Measurements from ENCODE around the gene ADARB2. TPM values are rescaled to one million over a fixed set of nuclear protein-coding genes. Genes with fewer than 3 reads are reported as not detected.
A peak's percentile ranks its signal among the peaks of the same experiment; 100 is the strongest.

ADARB2 gene
- total and polyA plus RNA-seq, 7 experiments from 2014 or later: 0.05 to 13.6 (median 6.3) TPM; not detected in 3

GRCh38 chr10:1712944-1713671, 24.2 kb downstream of the ADARB2 start:
- H3K27ac Mint-ChIP-seq: no peak overlapping the region
- Histone ChIP-seq H3K27ac (ENCODE audit: low read depth, low read length) (no peak overlapping the region), H3K4me1 (ENCODE audit: control insufficient read depth in 2 of 2, insufficient read depth in 2 of 2, low read length in 2 of 2) (no peaks in the 10 kb centered on the region), H3K9me3 (ENCODE audit: control insufficient read depth in 2 of 3, low read length in 3 of 3) (no peaks in the 10 kb centered on the region), H3K4me3 (ENCODE audit: low read length) (no peak overlapping the region), H3K27me3 (ENCODE audit: control insufficient read depth in 2 of 2, insufficient read depth in 2 of 2, low read length in 2 of 2) (peaks cover 0 to 9% of the 10 kb centered on the region in 2 donors), H3K36me3 (ENCODE audit: control insufficient read depth in 2 of 3, insufficient read depth in 3 of 3, low read length in 3 of 3) (no peaks in the 10 kb centered on the region)
- H3K4me3 Mint-ChIP-seq: no peak overlapping the region
- H3K9me3 Mint-ChIP-seq: peaks cover 0 to 10% (median 2%) of the 10 kb centered on the region in 11 donors
- peaks cover 49 to 78% (median 75%) of the 10 kb centered on the region in 5 donors for H3K27me3 Mint-ChIP-seq
- CTCF ChIA-PET: no interaction called here
- peaks cover 0 to 2% (median 0%) of the 10 kb centered on the region in 7 donors for H3K4me1 Mint-ChIP-seq
- intact Hi-C loops (cut with micrococcal nuclease): no loop called here
- POLR2A ChIA-PET: no interaction called here
- peaks cover 0 to 4% (median 0%) of the 10 kb centered on the region in 5 donors for H3K36me3 Mint-ChIP-seq
- no peak for DNase-seq
- ATAC-seq: no peak

GRCh38 chr10:1712314-1712713, 25.0 kb downstream of the ADARB2 start:
- Mint-ChIP-seq H3K27ac (no peak overlapping the region), H3K4me3 (no peak overlapping the region), H3K36me3 (peaks cover 0 to under 1% (median 0%) of the 10 kb centered on the region in 5 donors), H3K4me1 (peaks cover under 1 to 9% (median 5%) of the 10 kb centered on the region in 7 donors), H3K9me3 (peaks cover 0 to 18% (median 2%) of the 10 kb centered on the region in 11 donors), H3K27me3 (peaks cover 43 to 79% (median 67%) of the 10 kb centered on the region in 5 donors)
- Histone ChIP-seq H3K9me3 (ENCODE audit: control insufficient read depth in 2 of 3, low read length in 3 of 3) (peaks cover 0 to 2% (median 0%) of the 10 kb centered on the region in 3 experiments), H3K4me1 (ENCODE audit: control insufficient read depth in 2 of 2, insufficient read depth in 2 of 2, low read length in 2 of 2) (no peaks in the 10 kb centered on the region), H3K36me3 (ENCODE audit: control insufficient read depth in 2 of 3, insufficient read depth in 3 of 3, low read length in 3 of 3) (no peaks in the 10 kb centered on the region), H3K27me3 (ENCODE audit: control insufficient read depth in 2 of 2, insufficient read depth in 2 of 2, low read length in 2 of 2) (peaks cover 0 to 9% of the 10 kb centered on the region in 2 donors), H3K27ac (ENCODE audit: low read depth, low read length) (no peak overlapping the region), H3K4me3 (ENCODE audit: low read length) (no peak overlapping the region)
- POLR2A ChIA-PET: no interaction called here
- ATAC-seq (no peak), DNase-seq (no peak)
- CTCF ChIA-PET: no interaction called here
- intact Hi-C loops (cut with micrococcal nuclease): no loop called here

GRCh38 chr10:1709161-1709560, 28.2 kb downstream of the ADARB2 start:
- Histone ChIP-seq H3K9me3 (ENCODE audit: control insufficient read depth in 2 of 3, low read length in 3 of 3) (peaks cover 0 to 10% (median 0%) of the 10 kb centered on the region in 3 experiments), H3K36me3 (ENCODE audit: control insufficient read depth in 2 of 3, insufficient read depth in 3 of 3, low read length in 3 of 3) (no peaks in the 10 kb centered on the region), H3K27me3 (ENCODE audit: control insufficient read depth in 2 of 2, insufficient read depth in 2 of 2, low read length in 2 of 2) (peaks cover 0 to 7% of the 10 kb centered on the region in 2 donors), H3K4me1 (ENCODE audit: control insufficient read depth in 2 of 2, insufficient read depth in 2 of 2, low read length in 2 of 2) (peaks cover 0 to 11% of the 10 kb centered on the region in 2 donors), H3K4me3 (ENCODE audit: low read length) (no peak overlapping the region), H3K27ac (ENCODE audit: low read depth, low read length) (no peak overlapping the region)
- ChIA-PET POLR2A (no interaction called here), CTCF (no interaction called here)
- peaks cover 22 to 63% (median 51%) of the 10 kb centered on the region in 5 donors for H3K27me3 Mint-ChIP-seq
- no peak overlapping the region for H3K27ac Mint-ChIP-seq
- H3K4me1 Mint-ChIP-seq: peaks cover 9 to 28% (median 20%) of the 10 kb centered on the region in 7 donors
- DNase-seq: no peak
- ATAC-seq: no peak
- H3K9me3 Mint-ChIP-seq: peaks cover 0 to 27% (median 6%) of the 10 kb centered on the region in 11 donors
- intact Hi-C loops (cut with micrococcal nuclease): no loop called here
- H3K36me3 Mint-ChIP-seq: peaks cover 0 to 2% (median 0%) of the 10 kb centered on the region in 5 donors
- H3K4me3 Mint-ChIP-seq: no peak overlapping the region

GRCh38 chr10:1708746-1709145, 28.6 kb downstream of the ADARB2 start:
- intact Hi-C loops (cut with micrococcal nuclease): no loop called here
- peaks cover 0 to 7% of the 10 kb centered on the region in 2 donors for H3K27me3 ChIP-seq (ENCODE audit: control insufficient read depth in 2 of 2, insufficient read depth in 2 of 2, low read length in 2 of 2)
- DNase-seq (no peak), ATAC-seq (no peak)
- H3K4me1 ChIP-seq (ENCODE audit: control insufficient read depth in 2 of 2, insufficient read depth in 2 of 2, low read length in 2 of 2): peaks cover 0 to 11% of the 10 kb centered on the region in 2 donors
- no peak overlapping the region for H3K4me3 Mint-ChIP-seq
- H3K27ac Mint-ChIP-seq: no peak overlapping the region
- ChIA-PET POLR2A (no interaction called here), CTCF (no interaction called here)
- peaks cover 0 to 11% (median 0%) of the 10 kb centered on the region in 3 experiments for H3K9me3 ChIP-seq (ENCODE audit: control insufficient read depth in 2 of 3, low read length in 3 of 3)
- H3K4me3 ChIP-seq (ENCODE audit: low read length): no peak overlapping the region
- peaks cover 18 to 61% (median 50%) of the 10 kb centered on the region in 5 donors for H3K27me3 Mint-ChIP-seq
- H3K9me3 Mint-ChIP-seq: peaks cover 0 to 27% (median 6%) of the 10 kb centered on the region in 11 donors
- H3K4me1 Mint-ChIP-seq: peaks cover 9 to 28% (median 20%) of the 10 kb centered on the region in 7 donors
- H3K36me3 Mint-ChIP-seq: peaks cover 0 to 2% (median 0%) of the 10 kb centered on the region in 5 donors
- H3K36me3 ChIP-seq (ENCODE audit: control insufficient read depth in 2 of 3, insufficient read depth in 3 of 3, low read length in 3 of 3): no peaks in the 10 kb centered on the region
- no peak overlapping the region for H3K27ac ChIP-seq (ENCODE audit: low read depth, low read length)

GRCh38 chr10:1706711-1707110, 30.6 kb downstream of the ADARB2 start:
- Mint-ChIP-seq H3K4me1 (peaks cover 9 to 28% (median 20%) of the 10 kb centered on the region in 7 donors), H3K27me3 (peaks cover 21 to 67% (median 56%) of the 10 kb centered on the region in 5 donors), H3K36me3 (peaks cover 0 to 7% (median 2%) of the 10 kb centered on the region in 5 donors), H3K4me3 (peak overlapping the region in 9 of 10 donors; percentile 16 to 77 (median 48)), H3K27ac (peak overlapping the region; percentile 25 to 90 (median 64)), H3K9me3 (peaks cover 0 to 42% (median 14%) of the 10 kb centered on the region in 11 donors)
- Histone ChIP-seq H3K36me3 (ENCODE audit: control insufficient read depth in 2 of 3, insufficient read depth in 3 of 3, low read length in 3 of 3) (no peaks in the 10 kb centered on the region), H3K4me3 (ENCODE audit: low read length) (no peak overlapping the region), H3K27ac (ENCODE audit: low read depth, low read length) (no peak overlapping the region), H3K9me3 (ENCODE audit: control insufficient read depth in 2 of 3, low read length in 3 of 3) (peaks cover 0 to 18% (median 0%) of the 10 kb centered on the region in 3 experiments), H3K27me3 (ENCODE audit: control insufficient read depth in 2 of 2, insufficient read depth in 2 of 2, low read length in 2 of 2) (peaks cover 0 to 13% of the 10 kb centered on the region in 2 donors), H3K4me1 (ENCODE audit: control insufficient read depth in 2 of 2, insufficient read depth in 2 of 2, low read length in 2 of 2) (peaks cover 0 to 11% of the 10 kb centered on the region in 2 donors)
- CTCF ChIA-PET: no interaction called here
- DNase-seq: peak in 6 of 9 donors; percentile 2 to 34 (median 22)
- POLR2A ChIA-PET: no interaction called here
- no peak for ATAC-seq
- intact Hi-C loops (cut with micrococcal nuclease): no loop called here

- ChIA-PET POLR2A (no interaction called here), CTCF (no interaction called here)
- intact Hi-C loops (cut with micrococcal nuclease): no loop called here
- H3K4me1 ChIP-seq (ENCODE audit: control insufficient read depth in 2 of 2, insufficient read depth in 2 of 2, low read length in 2 of 2): peaks cover 0 to 11% of the 10 kb centered on the region in 2 donors
- peak overlapping the region in 4 of 10 donors; percentile 16 to 75 (median 54) for H3K4me3 Mint-ChIP-seq
- no peak for DNase-seq
- H3K27ac ChIP-seq (ENCODE audit: low read depth, low read length): no peak overlapping the region
- H3K9me3 ChIP-seq (ENCODE audit: control insufficient read depth in 2 of 3, low read length in 3 of 3): peaks cover 0 to 18% (median 0%) of the 10 kb centered on the region in 3 experiments
- peaks cover 9 to 28% (median 20%) of the 10 kb centered on the region in 7 donors for H3K4me1 Mint-ChIP-seq
- no peaks in the 10 kb centered on the region for H3K36me3 ChIP-seq (ENCODE audit: control insufficient read depth in 2 of 3, insufficient read depth in 3 of 3, low read length in 3 of 3)
- peaks cover 0 to 13% of the 10 kb centered on the region in 2 donors for H3K27me3 ChIP-seq (ENCODE audit: control insufficient read depth in 2 of 2, insufficient read depth in 2 of 2, low read length in 2 of 2)
- H3K4me3 ChIP-seq (ENCODE audit: low read length): no peak overlapping the region
- peaks cover 0 to 42% (median 14%) of the 10 kb centered on the region in 11 donors for H3K9me3 Mint-ChIP-seq
- H3K27ac Mint-ChIP-seq: peak overlapping the region in 4 of 9 donors; percentile 42 to 90 (median 50)
- ATAC-seq: no peak
- peaks cover 21 to 65% (median 54%) of the 10 kb centered on the region in 5 donors for H3K27me3 Mint-ChIP-seq
- peaks cover 0 to 7% (median 2%) of the 10 kb centered on the region in 5 donors for H3K36me3 Mint-ChIP-seq
Measured at GRCh38 chr10:1706256-1706655, 31.1 kb downstream of the ADARB2 start.

Data from naive thymus-derived CD4-positive, alpha-beta T cell (primary cell).